H1 (cell line): ENCODE results near the gene FKBP6.

Experiments used
- CBX5 ChIP-seq: fragments of 300-800, 300-1000 bp; sonication (generic); IDR thresholded peaks from 2 replicates; pipeline ENCODE4 v1.7.1; 2016; ENCODE audit warnings: antibody characterized with exemption, low read length, low read depth
- GABPA ChIP-seq: IDR thresholded peaks from 2 replicates; pipeline ENCODE4 v1.6.1; 2011; ENCODE audit warnings: mild to moderate bottlenecking, low read length, moderate library complexity, borderline replicate concordance; ENCODE audit not compliant: insufficient read depth
- JUN ChIP-seq: IDR thresholded peaks from 2 replicates; pipeline ENCODE4 v1.6.1; 2011; ENCODE audit warnings: low read depth, mild to moderate bottlenecking, improper control_type of control experiment, low read length
- POLR2A ChIP-seq, 2 experiments: IDR thresholded peaks; 1 replicate in 1 of 2; 2 replicates in 1 of 2; pipeline ENCODE4 v1.6.1; 2011; ENCODE audit warnings: low read depth in 2 of 2, low read length in 2 of 2, mild to moderate bottlenecking in 2 of 2; ENCODE audit errors: control extremely low read depth in 1 of 2
- SIN3A ChIP-seq, 2 experiments: IDR thresholded peaks in 1 of 2; conservative IDR thresholded peaks in 1 of 2; 2 replicates each; pipeline ENCODE4 v1.6.1; 2011 to 2012; ENCODE audit warnings: low read length in 2 of 2, improper control_type of control experiment in 1 of 2, low read depth in 1 of 2, mild to moderate bottlenecking in 1 of 2
- SP2 ChIP-seq: IDR thresholded peaks from 2 replicates; pipeline ENCODE4 v1.6.1; 2012; ENCODE audit warnings: mild to moderate bottlenecking, low read length, inconsistent platforms
- TBP ChIP-seq: IDR thresholded peaks from 2 replicates; pipeline ENCODE4 v1.6.1; 2011; ENCODE audit warnings: low read depth, low read length, improper control_type of control experiment
- TCF12 ChIP-seq: IDR thresholded peaks from 2 replicates; pipeline ENCODE4 v1.6.1; 2011; ENCODE audit warnings: low read depth, mild to moderate bottlenecking, low read length
- TF ChIP-seq, protein P1 (sequence below): IDR thresholded peaks from 2 replicates; pipeline ENCODE4 v1.6.1; 2012; ENCODE audit warnings: inconsistent platforms
- TF ChIP-seq, protein P2 (sequence below), 3 experiments: IDR thresholded peaks; 1 replicate in 2 of 3; 2 replicates in 1 of 3; pipeline versions ENCODE4 v1.5.1 to v1.6.1; 2011; ENCODE audit warnings: low read length in 3 of 3, mild to moderate bottlenecking in 3 of 3, inconsistent platforms in 2 of 3, low read depth in 1 of 3, moderate library complexity in 1 of 3; ENCODE audit not compliant: insufficient read depth in 1 of 3; ENCODE audit errors: control extremely low read depth in 1 of 3

DNA sequence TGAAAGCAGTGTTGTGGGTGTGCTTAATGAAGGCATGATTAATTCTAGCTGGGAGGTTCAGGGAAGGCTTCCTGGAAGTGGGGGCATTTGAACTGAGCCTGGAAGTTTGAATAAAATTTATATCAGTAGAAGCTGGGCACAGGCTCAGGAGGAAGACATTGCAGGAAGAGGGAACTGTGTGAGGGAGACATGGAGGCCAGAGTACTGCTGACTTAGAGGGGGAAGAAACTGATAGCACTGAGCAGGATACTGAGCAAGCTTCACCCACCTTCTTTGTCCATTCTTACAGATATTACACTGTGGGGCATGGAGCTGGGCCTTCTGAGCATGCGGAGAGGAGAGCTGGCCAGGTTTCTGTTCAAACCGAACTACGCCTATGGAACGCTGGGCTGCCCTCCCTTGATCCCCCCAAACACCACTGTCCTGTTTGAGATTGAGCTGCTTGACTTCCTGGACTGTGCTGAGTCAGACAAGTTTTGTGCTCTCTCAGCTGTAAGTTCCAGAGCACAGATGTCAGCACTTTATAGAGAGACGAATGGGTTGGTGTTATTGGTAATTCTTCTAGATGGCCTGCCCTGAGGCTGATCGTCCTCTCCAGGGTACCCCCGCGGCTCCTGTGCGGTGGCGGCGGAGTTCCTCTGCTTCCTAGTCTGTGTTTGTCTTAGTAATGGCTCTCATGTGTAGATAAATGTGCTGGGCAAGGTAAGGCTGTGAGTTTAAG lies 2.1 kb downstream of the FKBP6 start:
- TF ChIP-seq, protein P1, sequence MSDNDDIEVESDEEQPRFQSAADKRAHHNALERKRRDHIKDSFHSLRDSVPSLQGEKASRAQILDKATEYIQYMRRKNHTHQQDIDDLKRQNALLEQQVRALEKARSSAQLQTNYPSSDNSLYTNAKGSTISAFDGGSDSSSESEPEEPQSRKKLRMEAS = no peak
- TF ChIP-seq, protein P2, sequence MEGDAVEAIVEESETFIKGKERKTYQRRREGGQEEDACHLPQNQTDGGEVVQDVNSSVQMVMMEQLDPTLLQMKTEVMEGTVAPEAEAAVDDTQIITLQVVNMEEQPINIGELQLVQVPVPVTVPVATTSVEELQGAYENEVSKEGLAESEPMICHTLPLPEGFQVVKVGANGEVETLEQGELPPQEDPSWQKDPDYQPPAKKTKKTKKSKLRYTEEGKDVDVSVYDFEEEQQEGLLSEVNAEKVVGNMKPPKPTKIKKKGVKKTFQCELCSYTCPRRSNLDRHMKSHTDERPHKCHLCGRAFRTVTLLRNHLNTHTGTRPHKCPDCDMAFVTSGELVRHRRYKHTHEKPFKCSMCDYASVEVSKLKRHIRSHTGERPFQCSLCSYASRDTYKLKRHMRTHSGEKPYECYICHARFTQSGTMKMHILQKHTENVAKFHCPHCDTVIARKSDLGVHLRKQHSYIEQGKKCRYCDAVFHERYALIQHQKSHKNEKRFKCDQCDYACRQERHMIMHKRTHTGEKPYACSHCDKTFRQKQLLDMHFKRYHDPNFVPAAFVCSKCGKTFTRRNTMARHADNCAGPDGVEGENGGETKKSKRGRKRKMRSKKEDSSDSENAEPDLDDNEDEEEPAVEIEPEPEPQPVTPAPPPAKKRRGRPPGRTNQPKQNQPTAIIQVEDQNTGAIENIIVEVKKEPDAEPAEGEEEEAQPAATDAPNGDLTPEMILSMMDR (IDR thresholded peaks at IDR 0.05; ENCODE audit: control extremely low read depth in 1 of 3, insufficient read depth in 1 of 3, low read depth in 1 of 3, low read length in 3 of 3) = no peak
- TF ChIP-seq GABPA (no peak), TBP (no peak), POLR2A (IDR thresholded peaks at IDR 0.05; ENCODE audit: control extremely low read depth in 1 of 2, low read depth in 2 of 2, low read length in 2 of 2) (no peak), SP2 (no peak), JUN (no peak), SIN3A (conservative IDR thresholded peaks at IDR 0.05 in 1 of 2, IDR thresholded peaks at IDR 0.05 in 1 of 2; ENCODE audit: low read depth in 1 of 2, low read length in 2 of 2) (no peak), TCF12 (no peak), CBX5 (no peak)
